IMR-90 (cell line): ENCODE data around the gene PSMB1.

ENCODE experiments used
- BHLHE40 ChIP-seq: fragments of 150-350 bp; IDR thresholded peaks from 2 replicates; pipeline ENCODE4 v1.6.1; 2016; ENCODE audit warnings: mild to moderate bottlenecking, low read depth, low read length
- CEBPB ChIP-seq: IDR thresholded peaks from 2 replicates; pipeline ENCODE4 v1.6.1; 2012; ENCODE audit warnings: low read depth, low read length, improper control_type of control experiment
- CHD1 ChIP-seq: IDR thresholded peaks from 2 replicates; pipeline ENCODE4 v1.6.1; 2012; ENCODE audit warnings: low read depth, low read length, improper control_type of control experiment
- MAFK ChIP-seq: IDR thresholded peaks from 2 replicates; pipeline ENCODE4 v1.6.1; 2012; ENCODE audit warnings: low read depth, low read length, improper control_type of control experiment
- MAZ ChIP-seq: IDR thresholded peaks from 2 replicates; pipeline ENCODE4 v1.6.1; 2012; ENCODE audit warnings: low read depth, mild to moderate bottlenecking, low read length, improper control_type of control experiment, moderate library complexity, borderline replicate concordance
- MXI1 ChIP-seq: IDR thresholded peaks from 2 replicates; pipeline ENCODE4 v1.6.1; 2012; ENCODE audit warnings: low read depth, mild to moderate bottlenecking, low read length, moderate library complexity, borderline replicate concordance
- NFE2L2 ChIP-seq: fragments of 150-350 bp; IDR thresholded peaks from 2 replicates; pipeline ENCODE4 v1.6.1; 2016; ENCODE audit warnings: low read depth, mild to moderate bottlenecking, low read length
- POLR2A ChIP-seq: IDR thresholded peaks from 2 replicates; pipeline ENCODE4 v1.6.1; 2012; ENCODE audit warnings: mild to moderate bottlenecking, low read depth, low read length
- SMC3 ChIP-seq: fragments of 150-350 bp; IDR thresholded peaks from 2 replicates; pipeline ENCODE4 v1.6.1; 2016; ENCODE audit warnings: low read depth, mild to moderate bottlenecking, antibody characterized with exemption, low read length, moderate library complexity
- TF ChIP-seq, protein P1 (sequence below): conservative IDR thresholded peaks from 2 replicates; pipeline ENCODE4 v1.5.1; 2012; ENCODE audit warnings: mild to moderate bottlenecking, low read depth, low read length, improper control_type of control experiment
- TF ChIP-seq, protein P2 (sequence below): fragments of 150-350 bp; IDR thresholded peaks from 2 replicates; pipeline ENCODE4 v1.6.1; 2017; ENCODE audit warnings: mild to moderate bottlenecking, antibody characterized with exemption, low read length, low read depth
- TF ChIP-seq, protein P3 (sequence below): fragments of 150-350 bp; IDR thresholded peaks from 2 replicates; pipeline ENCODE4 v1.6.1; 2016; ENCODE audit warnings: low read depth, mild to moderate bottlenecking, low read length, moderate library complexity, borderline replicate concordance

DNA sequence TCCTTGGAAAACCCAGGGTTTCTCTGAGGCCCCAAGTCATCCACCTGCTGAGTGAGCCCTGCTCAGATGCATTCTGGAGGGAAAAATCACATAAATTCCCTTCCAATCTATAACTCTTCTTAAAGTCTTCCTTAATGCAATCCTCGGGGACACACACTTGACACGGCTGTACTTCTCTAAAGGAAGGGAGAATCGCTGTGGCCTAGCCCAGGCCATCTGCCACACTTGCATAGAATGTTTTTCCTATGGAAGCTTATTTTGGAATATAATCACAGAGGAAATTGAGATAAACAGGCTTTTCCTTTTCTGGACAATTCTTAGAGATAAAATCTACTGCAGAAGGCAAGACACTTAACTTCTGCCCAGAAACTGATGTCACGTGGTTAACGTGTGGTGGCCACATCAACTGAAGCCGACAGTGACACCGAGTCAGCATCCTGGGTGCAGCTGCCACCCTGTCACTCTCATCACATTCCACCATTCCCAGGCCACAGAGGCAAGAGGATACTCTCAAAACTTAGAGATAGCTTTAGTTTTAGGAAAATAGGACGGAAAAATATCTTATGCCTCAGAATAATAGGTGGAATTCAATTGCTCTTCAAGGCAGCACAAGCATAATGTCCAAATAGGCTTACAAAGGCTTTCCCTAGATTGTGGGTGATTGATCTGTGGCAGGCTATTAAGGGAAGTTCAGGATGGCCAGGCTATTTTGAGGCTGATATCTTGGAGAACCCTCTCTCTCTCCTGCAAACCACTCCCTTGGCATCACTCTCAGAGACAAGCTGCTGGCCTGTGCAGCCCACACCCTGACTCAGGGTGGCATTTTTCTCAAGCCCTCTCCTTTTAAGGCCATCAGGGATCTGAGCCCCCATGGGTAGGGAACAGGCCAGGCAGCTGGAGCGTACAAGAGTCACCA is 29.6 kb downstream of the PSMB1 start:
- TF ChIP-seq, protein P1, sequence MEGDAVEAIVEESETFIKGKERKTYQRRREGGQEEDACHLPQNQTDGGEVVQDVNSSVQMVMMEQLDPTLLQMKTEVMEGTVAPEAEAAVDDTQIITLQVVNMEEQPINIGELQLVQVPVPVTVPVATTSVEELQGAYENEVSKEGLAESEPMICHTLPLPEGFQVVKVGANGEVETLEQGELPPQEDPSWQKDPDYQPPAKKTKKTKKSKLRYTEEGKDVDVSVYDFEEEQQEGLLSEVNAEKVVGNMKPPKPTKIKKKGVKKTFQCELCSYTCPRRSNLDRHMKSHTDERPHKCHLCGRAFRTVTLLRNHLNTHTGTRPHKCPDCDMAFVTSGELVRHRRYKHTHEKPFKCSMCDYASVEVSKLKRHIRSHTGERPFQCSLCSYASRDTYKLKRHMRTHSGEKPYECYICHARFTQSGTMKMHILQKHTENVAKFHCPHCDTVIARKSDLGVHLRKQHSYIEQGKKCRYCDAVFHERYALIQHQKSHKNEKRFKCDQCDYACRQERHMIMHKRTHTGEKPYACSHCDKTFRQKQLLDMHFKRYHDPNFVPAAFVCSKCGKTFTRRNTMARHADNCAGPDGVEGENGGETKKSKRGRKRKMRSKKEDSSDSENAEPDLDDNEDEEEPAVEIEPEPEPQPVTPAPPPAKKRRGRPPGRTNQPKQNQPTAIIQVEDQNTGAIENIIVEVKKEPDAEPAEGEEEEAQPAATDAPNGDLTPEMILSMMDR = no peak
- TF ChIP-seq BHLHE40 (no peak), POLR2A (no peak), SMC3 (no peak), NFE2L2 (no peak), CEBPB (no peak), MAZ (no peak), MAFK (no peak), MXI1 (no peak), CHD1 (no peak)
- TF ChIP-seq, protein P2, sequence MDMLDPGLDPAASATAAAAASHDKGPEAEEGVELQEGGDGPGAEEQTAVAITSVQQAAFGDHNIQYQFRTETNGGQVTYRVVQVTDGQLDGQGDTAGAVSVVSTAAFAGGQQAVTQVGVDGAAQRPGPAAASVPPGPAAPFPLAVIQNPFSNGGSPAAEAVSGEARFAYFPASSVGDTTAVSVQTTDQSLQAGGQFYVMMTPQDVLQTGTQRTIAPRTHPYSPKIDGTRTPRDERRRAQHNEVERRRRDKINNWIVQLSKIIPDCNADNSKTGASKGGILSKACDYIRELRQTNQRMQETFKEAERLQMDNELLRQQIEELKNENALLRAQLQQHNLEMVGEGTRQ = no peak
- TF ChIP-seq, protein P3, sequence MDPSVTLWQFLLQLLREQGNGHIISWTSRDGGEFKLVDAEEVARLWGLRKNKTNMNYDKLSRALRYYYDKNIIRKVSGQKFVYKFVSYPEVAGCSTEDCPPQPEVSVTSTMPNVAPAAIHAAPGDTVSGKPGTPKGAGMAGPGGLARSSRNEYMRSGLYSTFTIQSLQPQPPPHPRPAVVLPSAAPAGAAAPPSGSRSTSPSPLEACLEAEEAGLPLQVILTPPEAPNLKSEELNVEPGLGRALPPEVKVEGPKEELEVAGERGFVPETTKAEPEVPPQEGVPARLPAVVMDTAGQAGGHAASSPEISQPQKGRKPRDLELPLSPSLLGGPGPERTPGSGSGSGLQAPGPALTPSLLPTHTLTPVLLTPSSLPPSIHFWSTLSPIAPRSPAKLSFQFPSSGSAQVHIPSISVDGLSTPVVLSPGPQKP = no peak
